Ramos (cell line): ENCODE measurements around the gene RPS6KA2.

Experiments
- in situ Hi-C: fragments of 300-500 bp; cut with MboI; formaldehyde crosslinking; loops from one replicate; pipeline ENCODE4 v1.14.3; 2022; ENCODE audit warnings: low sequenced_read_pairs; ENCODE audit not compliant: unreplicated experiment

The RPS6KA2 gene

GRCh38 chr6:166494101-166494441 lies 133.0 kb downstream of the RPS6KA2 start:
- in situ Hi-C loops = no loop called here

GRCh38 chr6:166493427-166494100 lies 133.5 kb downstream of the RPS6KA2 start:
- in situ Hi-C loops = no loop called here

GRCh38 chr6:166492092-166492741 lies 134.8 kb downstream of the RPS6KA2 start:
- in situ Hi-C loops = no loop called here

GRCh38 chr6:166490671-166491500 lies 136.2 kb downstream of the RPS6KA2 start:
- in situ Hi-C loops = no loop called here

- in situ Hi-C loops = no loop called here
Measured at GRCh38 chr6:166489301-166490155, 137.5 kb downstream of the RPS6KA2 start.

- in situ Hi-C loops = no loop called here
Measured at GRCh38 chr6:166488701-166489100, 138.3 kb downstream of the RPS6KA2 start.

- in situ Hi-C loops = no loop called here
Measured at GRCh38 chr6:166488076-166488685, 138.9 kb downstream of the RPS6KA2 start.

- in situ Hi-C loops = no loop called here
Measured at GRCh38 chr6:166487148-166487547, 139.9 kb downstream of the RPS6KA2 start.

GRCh38 chr6:166486536-166486880 lies 140.5 kb downstream of the RPS6KA2 start:
- in situ Hi-C loops = no loop called here

- in situ Hi-C loops = no loop called here
Measured at GRCh38 chr6:166485651-166486535, 141.2 kb downstream of the RPS6KA2 start.

GRCh38 chr6:166484863-166485262 lies 142.2 kb downstream of the RPS6KA2 start:
- in situ Hi-C loops = no loop called here

GRCh38 chr6:166483573-166484250 lies 143.3 kb downstream of the RPS6KA2 start:
- in situ Hi-C loops = no loop called here

GRCh38 chr6:166483026-166483425 lies 144.0 kb downstream of the RPS6KA2 start:
- in situ Hi-C loops = no loop called here

GRCh38 chr6:166478782-166479592 lies 148.1 kb downstream of the RPS6KA2 start:
- in situ Hi-C loops = no loop called here

- in situ Hi-C loops = no loop called here
Measured at GRCh38 chr6:166477647-166478365, 149.2 kb downstream of the RPS6KA2 start.

GRCh38 chr6:166476634-166477215 lies 150.3 kb downstream of the RPS6KA2 start:
- in situ Hi-C loops = no loop called here
